KOPT-K1 (cell line): ENCODE results near the gene DNAI2.

ENCODE experiments used
- H3K27ac ChIP-seq: fragments of 200-600 bp; sonication (generic); 2 replicates; pipeline ENCODE4 v1.5.1; 2016; ENCODE audit warnings: antibody characterized with exemption, mild to moderate bottlenecking, low read depth, low read length; ENCODE audit not compliant: poor library complexity, severe bottlenecking
- H3K36me3 ChIP-seq: fragments of 200-600 bp; sonication (generic); 2 replicates; pipeline ENCODE4 v1.5.1; 2017; ENCODE audit warnings: antibody characterized with exemption, mild to moderate bottlenecking, low read length, moderate library complexity; ENCODE audit not compliant: insufficient read depth
- H3K9me3 ChIP-seq: fragments of 200-600 bp; sonication (generic); 2 replicates; pipeline ENCODE4 v1.5.1; 2017; ENCODE audit warnings: antibody characterized with exemption, low read length, mild to moderate bottlenecking; ENCODE audit not compliant: insufficient read depth, poor library complexity, severe bottlenecking

The DNAI2 gene

GRCh38 chr17:74343526-74344284 is 69.7 kb downstream of the DNAI2 start:
- no peak overlapping the region for H3K27ac ChIP-seq
- H3K9me3 ChIP-seq, result no peaks in the 10 kb centered on the region
- no peaks in the 10 kb centered on the region for H3K36me3 ChIP-seq

DNA sequence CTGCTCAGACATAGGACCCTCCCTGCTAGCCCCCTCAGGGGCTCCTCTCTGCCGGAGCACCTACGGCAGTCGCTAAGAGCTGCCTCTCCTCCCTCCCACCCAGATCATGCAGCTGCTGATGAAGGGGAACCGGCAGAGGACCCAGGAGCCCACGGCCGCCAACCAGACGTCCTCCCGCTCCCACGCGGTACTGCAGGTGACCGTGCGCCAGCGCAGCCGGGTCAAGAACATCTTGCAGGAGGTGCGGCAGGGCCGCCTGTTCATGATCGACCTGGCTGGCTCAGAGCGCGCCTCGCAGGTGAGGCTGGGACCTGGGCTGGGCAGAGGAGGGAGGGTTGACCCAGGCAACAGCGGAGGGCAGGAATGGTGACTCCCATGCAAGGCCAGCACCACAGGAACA is 70.6 kb downstream of the DNAI2 start:
- Histone ChIP-seq H3K27ac (no peak overlapping the region), H3K36me3 (no peaks in the 10 kb centered on the region), H3K9me3 (no peaks in the 10 kb centered on the region)

DNA sequence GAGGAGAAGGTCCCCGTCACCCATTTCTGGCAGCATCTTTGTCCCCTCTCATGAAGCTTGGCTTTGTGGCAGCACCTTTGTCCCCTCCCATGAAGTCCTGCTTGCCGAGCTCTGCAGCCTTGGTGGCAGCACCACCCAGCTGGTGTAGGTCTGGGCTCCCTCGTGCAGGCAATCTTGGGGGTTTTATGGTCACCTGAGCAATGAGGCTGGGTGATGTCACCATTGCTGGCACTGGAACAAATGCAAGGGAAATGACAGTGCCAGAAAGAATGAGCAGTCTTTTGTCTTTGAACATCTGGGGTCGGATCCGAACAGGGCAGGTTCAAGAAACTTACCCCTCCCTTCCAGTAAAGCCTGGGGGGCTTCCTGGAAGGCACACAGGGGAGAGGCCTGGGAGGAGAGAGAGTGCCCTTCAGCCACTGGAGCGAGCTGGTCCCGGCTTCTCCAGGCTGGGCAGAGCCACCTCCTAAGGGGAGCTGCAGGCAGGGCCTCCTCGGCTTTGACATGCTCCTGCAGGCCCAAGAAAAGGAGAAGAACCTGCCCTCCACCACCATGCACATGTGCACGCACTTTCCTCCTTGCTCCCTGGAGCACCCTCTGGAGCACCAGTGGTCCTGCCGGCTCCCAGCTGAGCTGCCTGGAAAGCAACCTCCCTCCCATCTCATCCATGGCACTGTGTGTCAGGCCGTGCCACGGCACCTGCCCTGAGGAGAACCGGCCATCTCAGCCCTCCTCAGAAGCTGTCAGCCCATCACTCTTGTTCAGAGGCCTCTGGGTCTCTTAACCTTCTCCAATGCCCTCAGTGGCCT is 71.6 kb downstream of the DNAI2 start:
- no peaks in the 10 kb centered on the region for H3K9me3 ChIP-seq

DNA sequence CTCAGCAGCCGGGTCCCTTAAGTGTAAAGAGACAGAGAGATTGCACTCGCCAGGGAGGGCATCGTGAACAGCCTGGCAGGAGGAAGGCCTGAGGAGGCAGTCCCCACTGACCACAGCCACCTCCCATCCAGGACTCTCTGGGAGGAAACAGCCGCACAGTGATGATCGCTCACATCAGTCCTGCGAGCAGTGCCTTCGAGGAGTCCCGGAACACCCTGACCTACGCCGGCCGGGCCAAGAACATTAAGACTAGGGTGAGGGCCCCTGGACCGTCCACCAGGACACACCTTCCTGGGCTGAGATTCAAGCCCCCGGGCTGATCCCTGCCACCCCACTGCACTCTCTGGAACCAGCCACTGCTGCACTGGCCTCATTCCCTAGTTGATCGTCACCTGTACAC is 73.6 kb downstream of the DNAI2 start:
- no peaks in the 10 kb centered on the region for H3K36me3 ChIP-seq
- no peak overlapping the region for H3K27ac ChIP-seq
- no peaks in the 10 kb centered on the region for H3K9me3 ChIP-seq

More for the DNA sequence above, 71.6 kb downstream of the DNAI2 start:
- Histone ChIP-seq H3K36me3 (no peaks in the 10 kb centered on the region), H3K27ac (no peak overlapping the region)

DNA sequence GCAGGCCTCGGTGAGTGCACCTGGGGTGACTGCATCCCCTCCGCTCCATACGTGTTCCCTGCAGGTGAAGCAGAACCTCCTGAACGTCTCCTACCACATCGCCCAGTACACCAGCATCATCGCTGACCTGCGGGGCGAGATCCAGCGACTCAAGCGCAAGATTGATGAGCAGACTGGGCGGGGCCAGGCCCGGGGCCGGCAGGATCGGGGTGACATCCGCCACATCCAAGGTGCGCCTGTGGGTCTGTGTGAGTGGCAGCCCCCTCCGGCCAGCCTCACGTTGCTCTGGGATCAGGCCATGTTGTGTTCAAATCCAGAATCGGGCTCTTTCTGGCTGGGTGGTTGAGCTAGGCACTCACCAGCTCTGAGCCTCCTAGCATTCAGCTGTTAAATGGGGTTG is 75.1 kb downstream of the DNAI2 start:
- no peaks in the 10 kb centered on the region for H3K9me3 ChIP-seq
- no peak overlapping the region for H3K27ac ChIP-seq
- no peaks in the 10 kb centered on the region for H3K36me3 ChIP-seq

DNA sequence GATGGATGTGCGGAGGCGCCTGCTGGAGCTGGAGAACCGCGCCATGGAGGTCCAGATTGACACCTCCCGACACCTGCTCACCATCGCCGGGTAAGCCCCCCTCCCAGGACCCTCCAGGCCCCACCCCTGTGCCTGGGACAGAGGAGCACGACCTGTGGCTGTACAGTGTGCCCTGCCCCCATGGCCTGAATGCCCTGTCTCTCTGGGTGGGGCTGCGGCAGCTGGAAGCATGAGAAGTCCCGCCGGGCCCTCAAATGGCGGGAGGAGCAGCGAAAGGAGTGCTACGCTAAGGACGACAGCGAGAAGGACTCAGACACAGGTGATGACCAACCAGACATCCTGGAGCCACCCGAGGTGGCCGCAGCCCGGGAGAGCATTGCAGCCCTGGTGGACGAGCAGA is 76.5 kb downstream of the DNAI2 start:
- H3K27ac ChIP-seq, result no peak overlapping the region

DNA sequence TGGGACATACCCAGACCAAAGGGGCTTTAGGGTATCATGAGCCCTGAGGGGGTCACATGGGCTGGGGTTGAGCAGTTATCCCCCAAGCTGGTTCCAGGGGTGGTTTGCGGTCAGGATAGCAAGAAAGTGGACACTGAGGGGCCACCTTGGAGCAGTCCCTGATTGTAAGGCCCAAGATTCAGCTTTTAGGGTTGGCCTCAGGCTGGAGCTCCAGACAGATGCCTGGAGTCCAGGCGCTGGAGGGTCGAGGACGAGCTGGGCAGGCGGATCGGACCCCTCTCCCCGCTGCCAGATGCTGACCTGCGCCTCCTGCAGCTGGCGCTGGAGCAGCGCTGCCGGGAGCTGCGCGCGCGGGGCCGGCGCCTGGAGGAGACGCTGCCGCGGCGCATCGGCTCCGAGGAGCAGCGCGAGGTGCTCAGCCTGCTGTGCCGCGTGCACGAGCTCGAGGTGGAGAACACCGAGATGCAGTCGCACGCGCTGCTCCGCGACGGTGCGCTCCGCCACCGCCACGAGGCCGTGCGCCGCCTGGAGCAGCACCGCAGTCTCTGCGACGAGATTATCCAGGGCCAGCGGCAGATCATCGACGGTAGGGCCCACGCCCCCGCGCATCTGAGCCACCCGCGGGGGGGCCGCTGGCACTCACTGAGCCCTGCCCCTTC is 77.6 kb downstream of the DNAI2 start:
- Histone ChIP-seq H3K36me3 (no peaks in the 10 kb centered on the region), H3K27ac (no peak overlapping the region), H3K9me3 (no peaks in the 10 kb centered on the region)

More for the DNA sequence above, 76.5 kb downstream of the DNAI2 start:
- Histone ChIP-seq H3K36me3 (no peaks in the 10 kb centered on the region), H3K9me3 (no peaks in the 10 kb centered on the region)

DNA sequence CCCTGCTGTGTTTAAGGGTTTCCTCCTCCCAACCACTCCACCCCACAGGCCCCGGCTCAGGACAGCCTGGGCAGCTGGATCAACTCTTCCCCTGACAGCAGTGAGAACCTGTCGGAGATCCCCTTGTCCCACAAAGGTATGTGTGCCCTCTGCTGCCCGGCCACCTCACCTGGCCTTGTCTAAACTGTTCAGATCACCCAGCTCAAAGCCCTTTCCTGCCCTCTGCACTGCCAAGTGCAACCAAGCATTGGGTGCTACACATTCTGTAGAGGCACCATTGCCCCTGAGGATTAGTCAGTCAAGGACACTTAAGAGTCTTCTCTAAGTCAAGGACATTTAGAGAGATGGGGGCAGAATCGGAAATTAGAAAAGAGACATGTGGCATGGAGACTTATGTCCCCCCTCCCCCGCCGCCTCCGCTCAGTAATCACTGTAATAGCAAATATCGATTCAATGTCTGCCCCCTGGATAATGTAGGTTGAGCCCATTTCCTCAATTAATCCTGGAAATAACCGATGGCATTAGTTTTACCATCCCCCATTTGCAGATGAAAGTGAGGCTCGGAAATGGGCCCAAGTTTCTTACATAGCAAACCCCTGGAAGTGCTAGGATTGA is 79.5 kb downstream of the DNAI2 start:
- Histone ChIP-seq H3K9me3 (no peaks in the 10 kb centered on the region), H3K27ac (no peak overlapping the region), H3K36me3 (no peaks in the 10 kb centered on the region)

GRCh38 chr17:74354123-74354522 is 80.1 kb downstream of the DNAI2 start:
- Histone ChIP-seq H3K36me3 (no peaks in the 10 kb centered on the region), H3K9me3 (no peaks in the 10 kb centered on the region), H3K27ac (no peak overlapping the region)

GRCh38 chr17:74354561-74354960 is 80.5 kb downstream of the DNAI2 start:
- H3K27ac ChIP-seq, result no peak overlapping the region
- no peaks in the 10 kb centered on the region for H3K9me3 ChIP-seq
- H3K36me3 ChIP-seq, result no peaks in the 10 kb centered on the region

GRCh38 chr17:74355065-74355464 is 81.0 kb downstream of the DNAI2 start:
- Histone ChIP-seq H3K27ac (no peak overlapping the region), H3K36me3 (no peaks in the 10 kb centered on the region), H3K9me3 (no peaks in the 10 kb centered on the region)

DNA sequence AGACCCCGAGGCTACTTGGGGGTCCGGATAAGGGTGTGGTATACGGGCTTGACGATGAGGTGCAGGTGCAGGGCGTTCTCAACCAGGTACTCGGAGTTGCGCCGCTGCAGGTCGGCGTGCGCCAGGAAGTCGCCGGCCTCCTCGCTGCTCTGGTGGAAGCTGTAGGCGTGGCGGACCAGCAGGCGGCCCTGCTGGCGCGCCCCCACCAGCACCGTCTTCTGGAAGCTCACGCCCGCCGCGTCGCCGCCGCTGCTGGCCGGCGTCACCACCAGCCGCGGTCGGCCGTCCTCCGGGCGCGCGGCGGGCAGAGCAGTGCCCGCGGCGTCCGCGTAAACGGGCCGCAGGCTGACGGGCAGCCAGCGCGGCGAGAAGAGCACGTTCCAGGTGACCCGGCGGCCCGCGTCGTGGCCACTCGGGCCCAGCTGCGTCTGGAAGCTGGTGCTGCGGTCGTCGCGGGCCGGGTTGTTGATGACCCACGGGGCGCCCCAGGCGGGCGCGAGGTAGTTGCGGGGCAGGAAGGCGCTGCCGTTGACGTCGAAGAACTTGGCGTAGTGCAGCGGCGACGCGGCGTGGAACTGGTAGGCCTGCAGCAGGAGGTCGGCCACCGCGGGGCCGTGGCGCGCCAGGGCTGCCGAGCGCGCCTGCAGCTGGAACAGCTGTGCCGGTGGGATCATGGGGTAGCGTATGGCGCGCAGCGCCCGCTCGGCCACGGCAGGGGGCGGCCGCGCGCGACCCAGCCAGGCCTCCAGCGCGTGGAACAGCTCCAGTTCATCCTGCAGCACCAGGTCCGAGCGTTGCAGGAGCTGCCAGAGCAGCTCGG is 82.8 kb downstream of the DNAI2 start:
- no peaks in the 10 kb centered on the region for H3K9me3 ChIP-seq
- no peak overlapping the region for H3K27ac ChIP-seq
- H3K36me3 ChIP-seq, result no peaks in the 10 kb centered on the region

DNA sequence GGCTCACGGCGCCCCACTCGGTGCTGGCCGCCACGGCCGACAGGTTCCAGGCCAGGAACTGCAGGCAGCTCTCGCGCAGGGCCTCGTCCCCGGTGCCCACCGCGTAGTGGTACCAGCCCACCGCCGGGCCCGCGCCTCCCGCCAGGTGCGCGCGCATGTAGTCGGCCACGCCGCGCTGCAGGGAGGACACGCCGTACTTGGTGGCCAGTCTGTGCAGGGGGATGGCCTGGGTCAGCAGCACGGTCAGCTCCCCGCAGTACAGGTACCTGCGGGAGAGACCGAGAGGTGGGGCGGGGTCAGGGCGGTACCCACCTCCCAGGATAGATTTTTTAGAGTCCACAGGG is 83.4 kb downstream of the DNAI2 start:
- Histone ChIP-seq H3K36me3 (no peaks in the 10 kb centered on the region), H3K27ac (no peak overlapping the region), H3K9me3 (no peaks in the 10 kb centered on the region)

DNA sequence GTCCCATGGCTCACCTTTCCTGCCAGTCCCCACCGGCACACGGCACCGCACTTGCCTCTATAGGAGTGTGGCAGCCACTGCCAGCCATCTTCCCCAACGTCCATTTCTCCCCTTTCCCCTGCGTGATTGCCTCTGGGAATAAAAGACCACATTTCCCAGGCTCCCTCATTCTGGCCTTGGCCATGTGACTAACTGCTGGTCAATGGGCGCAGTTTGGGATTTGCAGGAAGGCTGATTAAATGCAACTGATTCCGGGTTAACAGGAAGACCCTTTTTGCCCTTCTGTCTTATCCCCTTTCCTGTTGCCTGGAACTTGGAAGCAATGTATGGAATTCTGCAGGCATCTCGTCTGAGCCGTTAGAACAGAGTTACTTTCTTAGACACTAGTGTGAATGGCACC is 84.7 kb downstream of the DNAI2 start:
- no peak overlapping the region for H3K27ac ChIP-seq
- H3K36me3 ChIP-seq, result no peaks in the 10 kb centered on the region
- H3K9me3 ChIP-seq, result no peaks in the 10 kb centered on the region
